HCT116 (cell line): ENCODE results near the gene RPL11. TPM values are rescaled to one million over a fixed set of nuclear protein-coding genes. Genes with fewer than 3 reads are reported as not detected.

Experiments used
- ATAC-seq: fragments of 200-7000 bp; cut with Tn5 transposase; 2 replicates; pipeline ENCODE4 v1.9.1; 2020; ENCODE audit warnings: mild to moderate bottlenecking, moderate library complexity
- BruUV-seq: library from RNA; stranded (reverse); fragments of 400-500 nt; replicated peaks from 2 replicates; lab custom pipeline; 2021; lab: Mats Ljungman, UMichigan
- CTCF ChIA-PET: fragments of 300-600 bp; sonication (Branson Sonifier 250); formaldehyde crosslinking; loops from one replicate; lab custom pipeline; 2021; ENCODE audit warnings: antibody characterized with exemption; lab: Charles Lee
- POLR2A ChIA-PET: fragments of 300-600, 350-600 bp; sonication (Branson Sonifier 250); formaldehyde crosslinking; loops from one replicate; lab custom pipeline; 2021; ENCODE audit warnings: antibody characterized with exemption; lab: Charles Lee
- RAD21 ChIA-PET, 2 experiments: fragments of 300-600 bp; sonication (Branson Sonifier 250); formaldehyde crosslinking; loops; one replicate each; lab custom pipeline; 2023; ENCODE audit warnings: low total read pairs in 2 of 2; ENCODE audit not compliant: uncharacterized antibody in 2 of 2, unreplicated experiment in 2 of 2, low non-redundant PET in 1 of 2; lab: Charles Lee
- DNase-seq: peaks from one replicate; pipeline ENCODE4 v3.0.0-alpha.2; 2010; ENCODE audit warnings: low read depth, low spot score
- H2AFZ ChIP-seq: fragments of 200-600 bp; shearing (Covaris generic), sonication (generic); 2 replicates; pipeline ENCODE4 v1.6.1; 2017; ENCODE audit warnings: low read depth, mixed run types, mixed read lengths, antibody characterized with exemption, low read length; ENCODE audit not compliant: poor library complexity, severe bottlenecking
- H3K27ac ChIP-seq: 2 replicates; pipeline ENCODE4 v1.5.1; 2012; ENCODE audit warnings: low read depth, low read length
- H3K27me3 ChIP-seq: fragments of 200-600 bp; sonication (generic); 2 replicates; pipeline ENCODE4 v1.6.1; 2016; ENCODE audit warnings: mixed run types, low read length, mixed read lengths; ENCODE audit not compliant: insufficient read depth
- H3K36me3 ChIP-seq, 2 experiments: fragments of 200-500 bp in 1 of 2; fragments of 200-600 bp in 1 of 2; sonication (Bioruptor generic) in 1 of 2; sonication (generic) in 1 of 2; 2 replicates each; pipeline versions ENCODE4 v1.5.1 to v1.6.1; 2014 to 2016; ENCODE audit warnings: low read length in 2 of 2, inconsistent platforms in 1 of 2, mixed read lengths in 1 of 2, mixed run types in 1 of 2; ENCODE audit not compliant: insufficient read depth in 2 of 2, control insufficient read depth in 1 of 2
- H3K4me1 ChIP-seq, 2 experiments: fragments of 200-600 bp in 1 of 2; sonication (generic) in 1 of 2; 2 replicates each; pipeline versions ENCODE4 v1.5.1 to v1.6.1; 2012 to 2017; ENCODE audit warnings: low read length in 2 of 2, inconsistent platforms in 1 of 2, mild to moderate bottlenecking in 1 of 2, mixed read lengths in 1 of 2, mixed run types in 1 of 2, moderate library complexity in 1 of 2; ENCODE audit not compliant: insufficient read depth in 2 of 2, control insufficient read depth in 1 of 2
- H3K4me2 ChIP-seq: fragments of 200-600 bp; sonication (generic); 2 replicates; pipeline ENCODE4 v1.6.1; 2017; ENCODE audit warnings: mixed run types, low read length, mixed read lengths
- H3K4me3 ChIP-seq, 2 experiments: fragments of 200-600 bp in 1 of 2; sonication (generic) in 1 of 2; replicated peaks in 1 of 2; 2 replicates each; pipeline ENCODE4 v1.5.1; 2011 to 2016; ENCODE audit warnings: low read length in 2 of 2, control low read depth in 1 of 2, low read depth in 1 of 2, mild to moderate bottlenecking in 1 of 2, mixed read lengths in 1 of 2, mixed run types in 1 of 2
- H3K79me2 ChIP-seq: fragments of 200-600 bp; sonication (generic); 2 replicates; pipeline ENCODE4 v1.6.1; 2017; ENCODE audit warnings: mild to moderate bottlenecking, mixed run types, low read length, moderate library complexity, mixed read lengths; ENCODE audit not compliant: insufficient read depth
- H3K9ac ChIP-seq: fragments of 200-600 bp; sonication (generic); 2 replicates; pipeline ENCODE4 v1.6.1; 2016; ENCODE audit warnings: low read length, mixed read lengths
- H3K9me2 ChIP-seq: fragments of 200-600 bp; sonication (generic), shearing (Covaris generic); 2 replicates; pipeline ENCODE4 v1.6.1; 2017; ENCODE audit warnings: mixed run types, mild to moderate bottlenecking, moderate library complexity; ENCODE audit not compliant: insufficient read depth
- H3K9me3 ChIP-seq, 2 experiments: fragments of 200-500 bp in 1 of 2; fragments of 200-600 bp in 1 of 2; sonication (Bioruptor generic) in 1 of 2; sonication (generic) in 1 of 2; 2 replicates each; pipeline ENCODE4 v1.6.1; 2014 to 2017; ENCODE audit warnings: low read length in 2 of 2, mixed read lengths in 2 of 2, inconsistent platforms in 1 of 2, low read depth in 1 of 2, mild to moderate bottlenecking in 1 of 2, mixed run types in 1 of 2, moderate library complexity in 1 of 2; ENCODE audit not compliant: control insufficient read depth in 1 of 2, insufficient read depth in 1 of 2
- H4K20me1 ChIP-seq: fragments of 200-600 bp; sonication (generic), shearing (Covaris generic); 2 replicates; pipeline ENCODE4 v1.6.1; 2017; ENCODE audit warnings: mixed run types, mild to moderate bottlenecking, moderate library complexity; ENCODE audit not compliant: insufficient read depth
- ATF3 ChIP-seq: IDR thresholded peaks from 2 replicates; pipeline ENCODE4 v1.6.1; 2012
- CBX3 ChIP-seq: IDR thresholded peaks from 2 replicates; pipeline ENCODE4 v1.6.1; 2012; ENCODE audit warnings: low read depth
- CEBPB ChIP-seq: IDR thresholded peaks from 2 replicates; pipeline ENCODE4 v1.6.1; 2012; ENCODE audit warnings: low read depth
- ELF1 ChIP-seq: IDR thresholded peaks from 2 replicates; pipeline ENCODE4 v1.6.1; 2012; ENCODE audit warnings: low read depth, borderline replicate concordance
- EZH2 ChIP-seq: fragments of 200-600 bp; sonication (generic); IDR thresholded peaks from 2 replicates; pipeline ENCODE4 v1.6.1; 2017; ENCODE audit warnings: antibody characterized with exemption, mixed run types
- EZH2phosphoT487 ChIP-seq: fragments of 200-600 bp; IDR thresholded peaks from 2 replicates; pipeline ENCODE4 v1.6.1; 2018; ENCODE audit warnings: antibody characterized with exemption, borderline replicate concordance
- MAX ChIP-seq: IDR thresholded peaks from 2 replicates; pipeline ENCODE4 v1.6.1; 2012
- POLR2AphosphoS5 ChIP-seq: IDR thresholded peaks from 2 replicates; pipeline ENCODE4 v1.6.1; 2011; ENCODE audit warnings: mild to moderate bottlenecking, low read depth, low read length, moderate library complexity
- RAD21 ChIP-seq: IDR thresholded peaks from 2 replicates; pipeline ENCODE4 v1.6.1; 2012; ENCODE audit warnings: low read depth, mild to moderate bottlenecking
- REST ChIP-seq: IDR thresholded peaks from 2 replicates; pipeline ENCODE4 v1.6.1; 2012; ENCODE audit warnings: low read depth
- SIN3A ChIP-seq: IDR thresholded peaks from 2 replicates; pipeline ENCODE4 v1.6.1; 2012; ENCODE audit warnings: low read depth
- SRF ChIP-seq: IDR thresholded peaks from 2 replicates; pipeline ENCODE4 v1.6.1; 2012; ENCODE audit warnings: low read depth
- TCF7L2 ChIP-seq: IDR thresholded peaks from 2 replicates; pipeline ENCODE4 v1.7.0; 2011; ENCODE audit warnings: borderline replicate concordance, inconsistent platforms; ENCODE audit not compliant: insufficient read depth, insufficient read length; ENCODE audit errors: extremely low read depth
- intact Hi-C: fragments of 100-400 bp; cut with micrococcal nuclease; formaldehyde crosslinking; loops from 2 replicates; pipeline ENCODE4 v1.10.0; 2022
- total RNA-seq: library from RNA; stranded (reverse); gene quantifications from one replicate; pipeline ENCODE4 v1.2.1, GENCODE V29; 2021; ENCODE audit not compliant: unreplicated experiment

The RPL11 gene
- total RNA-seq, 1 experiment from 2014 or later, result 1,262 TPM

- H3K4me1 ChIP-seq, result peaks cover 8 to 26% of the 10 kb centered on the region in 2 experiments; a peak in 3 of 4 replicates
- no peaks in the 10 kb centered on the region for H3K36me3 ChIP-seq
- no peak overlapping the region for H2AFZ ChIP-seq
- no peak overlapping the region for H3K4me3 ChIP-seq
- POLR2A ChIA-PET, result no interaction called here
- no peaks in the 10 kb centered on the region for H3K9me3 ChIP-seq
- H3K27me3 ChIP-seq, result no peaks in the 10 kb centered on the region
- intact Hi-C loops, result no loop called here
- H3K79me2 ChIP-seq, result peaks cover 33% of the 10 kb centered on the region
- no peak for TF ChIP-seq RAD21
- TF ChIP-seq CBX3, result no peak
- no peak for TF ChIP-seq CEBPB
- no peak for TF ChIP-seq TCF7L2
- TF ChIP-seq POLR2AphosphoS5, result no peak
- TF ChIP-seq REST, result no peak
- TF ChIP-seq ELF1, result no peak
- no peak for TF ChIP-seq SRF
- no peak for TF ChIP-seq EZH2phosphoT487
- TF ChIP-seq ATF3, result no peak
- no peak for TF ChIP-seq MAX
- TF ChIP-seq EZH2, result no peak
- TF ChIP-seq SIN3A, result no peak
- no peak overlapping the region for H3K9ac ChIP-seq
- RAD21 ChIA-PET, result no interaction called here
- ATAC-seq, result no peak
- no peak overlapping the region for H3K27ac ChIP-seq
- CTCF ChIA-PET, result no interaction called here
- DNase-seq, result no peak
- no peak overlapping the region for H3K4me2 ChIP-seq
- peaks cover 9% of the 10 kb centered on the region; the same call in 1 of the 2 replicates for H4K20me1 ChIP-seq
- H3K9me2 ChIP-seq, result no peaks in the 10 kb centered on the region
- no TSS peak for BruUV-seq
Measured at GRCh38 chr1:23741609-23742008, 50.0 kb downstream of the RPL11 start.
